Mucosa of rectum (tissue), 2 donors: ENCODE measurements around the gene HDAC11.

Source experiments
- H3K27ac ChIP-seq, 2 donors: one replicate each; pipeline ENCODE4 v1.7.0; 2013; ENCODE audit warnings: inconsistent platforms in 2 of 2, low read depth in 2 of 2, low read length in 2 of 2
- H3K27me3 ChIP-seq, 2 donors: one replicate each; pipeline ENCODE4 v1.7.0; 2013; ENCODE audit warnings: low read length in 2 of 2; ENCODE audit not compliant: control insufficient read depth in 2 of 2, insufficient read depth in 2 of 2
- H3K36me3 ChIP-seq, 2 donors: one replicate each; pipeline ENCODE4 v1.7.0; 2013; ENCODE audit warnings: low read length in 2 of 2; ENCODE audit not compliant: control insufficient read depth in 2 of 2, insufficient read depth in 2 of 2
- H3K4me1 ChIP-seq, 2 donors: one replicate each; pipeline ENCODE4 v1.7.0; 2013; ENCODE audit warnings: low read length in 2 of 2, mild to moderate bottlenecking in 1 of 2; ENCODE audit not compliant: control insufficient read depth in 2 of 2, insufficient read depth in 2 of 2
- H3K4me3 ChIP-seq, 2 donors: one replicate each; pipeline ENCODE4 v1.7.0; 2013; ENCODE audit warnings: low read length in 2 of 2
- H3K9ac ChIP-seq, 2 donors: one replicate each; pipeline ENCODE4 v1.7.0; 2013; ENCODE audit warnings: low read length in 2 of 2, low read depth in 1 of 2, mild to moderate bottlenecking in 1 of 2
- H3K9me3 ChIP-seq, 2 donors: one replicate each; pipeline ENCODE4 v1.7.0; 2013; ENCODE audit warnings: low read length in 2 of 2; ENCODE audit not compliant: control insufficient read depth in 2 of 2
- donor health status: healthy.
- donor health status: Normal muscosa, but diverticular disease.

Gene HDAC11

DNA sequence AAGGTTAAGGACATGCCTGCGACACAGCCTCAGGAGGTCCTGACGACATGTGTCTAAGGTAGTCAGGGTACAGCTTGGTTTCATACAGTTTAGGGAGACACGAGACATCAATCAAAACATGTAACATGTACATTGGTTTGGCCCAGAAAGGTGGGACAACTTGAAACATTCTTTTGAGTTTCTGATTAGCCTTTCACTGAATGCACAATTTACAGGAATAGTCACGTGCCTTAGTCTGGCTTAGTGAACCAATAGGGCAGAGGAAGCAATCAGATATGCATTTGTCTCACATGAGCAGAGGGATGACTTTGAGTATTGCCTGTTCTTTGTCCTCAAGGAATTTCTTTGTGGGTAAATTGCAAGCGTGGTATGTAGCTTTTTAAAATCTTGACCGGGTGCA, 24.5 kb upstream of the HDAC11 start:
- Histone ChIP-seq H3K4me3 (no peak overlapping the region), H3K36me3 (no peaks in the 10 kb centered on the region), H3K27me3 (no peaks in the 10 kb centered on the region), H3K4me1 (peaks cover 7 to 10% of the 10 kb centered on the region in 2 donors), H3K9ac (no peak overlapping the region), H3K27ac (no peak overlapping the region), H3K9me3 (no peaks in the 10 kb centered on the region)

DNA sequence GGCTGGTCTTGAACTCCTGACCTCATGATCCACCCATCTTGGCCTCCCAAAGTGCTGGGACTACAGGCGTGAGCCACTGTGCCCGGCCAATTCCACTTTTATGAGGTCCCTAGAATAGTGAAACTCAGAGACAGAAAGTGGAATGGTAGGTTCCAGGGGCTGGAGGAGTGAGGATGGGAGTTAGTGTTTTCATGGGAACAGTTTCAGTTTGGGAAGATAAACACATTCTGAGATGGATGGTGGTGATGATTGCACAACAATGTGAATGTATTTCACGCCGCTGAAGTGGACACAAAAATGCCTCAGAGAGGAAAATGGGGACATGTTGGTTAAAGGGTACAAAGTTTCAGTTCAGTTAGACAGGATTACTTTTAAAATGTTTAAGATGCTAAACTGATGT, 22.5 kb upstream of the HDAC11 start:
- H3K4me3 ChIP-seq = no peak overlapping the region
- H3K4me1 ChIP-seq = peaks cover under 1% of the 10 kb centered on the region in 2 donors
- H3K27me3 ChIP-seq = no peaks in the 10 kb centered on the region
- H3K9me3 ChIP-seq = no peaks in the 10 kb centered on the region
- H3K36me3 ChIP-seq = no peaks in the 10 kb centered on the region
- H3K9ac ChIP-seq = no peak overlapping the region
- no peak overlapping the region for H3K27ac ChIP-seq

DNA sequence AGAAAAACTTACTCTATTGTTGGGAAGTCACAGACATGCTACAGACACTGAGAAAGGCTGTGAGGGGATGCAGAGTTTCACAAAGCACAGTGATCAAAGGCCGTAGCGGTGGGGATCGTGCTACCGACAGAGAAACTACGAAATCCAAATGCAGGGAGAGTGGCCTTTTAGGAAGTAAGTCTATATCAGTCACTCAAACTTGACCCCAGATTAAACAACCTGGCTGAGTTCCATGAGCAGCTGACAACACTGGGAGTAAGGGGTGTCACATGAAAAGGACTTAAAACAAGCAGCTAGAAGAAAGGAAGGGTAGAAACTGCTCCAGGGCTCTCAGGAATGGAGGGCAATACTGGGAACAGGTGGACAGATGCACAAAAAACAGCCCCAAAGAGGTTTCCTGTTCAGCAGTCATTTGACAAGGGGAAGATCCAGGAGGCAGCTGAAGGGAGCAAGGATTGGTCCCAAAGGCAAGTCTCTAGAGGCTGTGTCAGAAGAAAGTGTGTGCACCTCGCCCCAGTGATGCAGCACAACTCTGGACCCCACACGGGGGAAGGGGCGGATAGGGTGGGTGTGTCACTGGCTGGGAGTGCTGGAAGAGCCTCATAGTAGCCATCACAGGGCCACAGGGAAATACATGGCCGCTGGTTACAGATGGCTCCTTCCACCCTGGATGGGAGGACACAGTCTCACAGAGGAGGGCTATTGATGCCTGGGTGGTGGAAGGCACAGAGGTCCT, 20.3 kb upstream of the HDAC11 start:
- H3K4me1 ChIP-seq = no peaks in the 10 kb centered on the region
- H3K9ac ChIP-seq = no peak overlapping the region
- H3K27ac ChIP-seq = no peak overlapping the region
- H3K36me3 ChIP-seq = no peaks in the 10 kb centered on the region
- peaks cover 0 to 4% of the 10 kb centered on the region in 2 donors for H3K27me3 ChIP-seq
- H3K4me3 ChIP-seq = no peak overlapping the region
- no peaks in the 10 kb centered on the region for H3K9me3 ChIP-seq

DNA sequence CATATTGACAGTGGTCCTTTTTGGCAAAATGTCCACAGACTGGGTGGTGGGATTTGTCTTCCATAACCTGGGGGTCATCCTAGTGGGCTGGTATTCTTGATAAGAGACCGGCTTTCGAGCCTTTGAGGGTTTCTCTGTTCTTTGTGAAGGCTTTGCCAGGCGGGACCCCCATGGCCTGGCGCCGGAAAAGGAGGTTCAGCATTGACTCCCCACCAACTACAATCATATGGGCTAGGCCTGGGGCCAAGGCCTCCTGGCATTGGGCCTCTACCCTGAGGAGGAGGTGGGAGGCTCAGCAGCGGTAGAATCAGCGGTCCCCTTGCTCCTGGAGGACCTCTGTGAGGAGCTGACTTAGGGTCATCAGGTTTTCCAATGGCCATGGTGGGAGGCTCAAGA, 19.8 kb upstream of the HDAC11 start:
- Histone ChIP-seq H3K36me3 (no peaks in the 10 kb centered on the region), H3K9me3 (no peaks in the 10 kb centered on the region), H3K27ac (no peak overlapping the region), H3K4me1 (no peaks in the 10 kb centered on the region), H3K9ac (no peak overlapping the region), H3K4me3 (no peak overlapping the region), H3K27me3 (peaks cover 0 to 4% of the 10 kb centered on the region in 2 donors)

DNA sequence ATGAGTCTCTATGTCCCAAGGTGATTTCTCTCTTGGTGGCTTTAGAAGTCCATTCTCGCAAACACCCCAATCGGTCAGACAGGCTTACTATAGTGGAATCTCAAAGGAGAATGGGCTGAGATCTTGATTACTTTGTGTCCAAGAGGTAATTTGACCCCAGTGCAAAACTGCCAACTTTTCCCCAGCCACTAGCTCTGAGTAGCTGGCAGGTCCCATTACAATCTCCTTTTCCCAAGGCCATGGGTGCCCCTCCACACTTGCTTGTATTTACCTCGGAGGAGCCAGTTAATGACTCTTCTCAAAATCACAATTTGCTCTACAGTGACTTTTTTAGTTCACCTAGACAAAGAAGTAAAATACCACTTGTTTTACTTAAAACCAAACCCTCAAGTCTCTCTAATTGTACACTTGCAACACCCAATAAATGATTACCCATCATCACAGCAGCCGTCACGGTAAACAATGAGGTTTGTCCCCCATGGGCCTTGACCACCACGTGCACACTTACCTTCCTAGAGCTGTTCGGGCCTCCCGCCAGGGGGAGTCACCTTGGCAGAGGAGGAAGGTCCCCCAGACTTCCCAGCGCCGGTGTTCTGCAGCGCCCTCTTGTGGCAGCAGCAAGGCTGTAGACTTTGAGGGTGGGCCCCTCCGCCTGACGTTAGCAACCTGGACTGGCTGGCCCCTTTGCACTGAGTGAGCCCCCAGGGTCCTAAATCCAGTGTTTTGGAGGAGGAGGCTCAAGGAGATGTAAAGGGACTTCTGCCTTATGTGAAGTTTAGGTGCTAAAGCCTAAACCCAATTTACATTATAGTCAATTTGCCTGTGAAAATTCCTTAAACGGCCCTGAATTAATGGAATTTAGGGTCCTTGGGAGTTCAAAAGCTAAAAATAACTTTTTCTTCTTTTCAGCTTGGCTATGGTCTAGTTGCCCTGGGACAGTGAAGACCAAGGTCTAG, 18.7 kb upstream of the HDAC11 start:
- Histone ChIP-seq H3K27me3 (peaks cover 0 to 4% of the 10 kb centered on the region in 2 donors), H3K4me3 (no peak overlapping the region), H3K9ac (no peak overlapping the region), H3K9me3 (no peaks in the 10 kb centered on the region), H3K36me3 (no peaks in the 10 kb centered on the region), H3K4me1 (no peaks in the 10 kb centered on the region), H3K27ac (no peak overlapping the region)

DNA sequence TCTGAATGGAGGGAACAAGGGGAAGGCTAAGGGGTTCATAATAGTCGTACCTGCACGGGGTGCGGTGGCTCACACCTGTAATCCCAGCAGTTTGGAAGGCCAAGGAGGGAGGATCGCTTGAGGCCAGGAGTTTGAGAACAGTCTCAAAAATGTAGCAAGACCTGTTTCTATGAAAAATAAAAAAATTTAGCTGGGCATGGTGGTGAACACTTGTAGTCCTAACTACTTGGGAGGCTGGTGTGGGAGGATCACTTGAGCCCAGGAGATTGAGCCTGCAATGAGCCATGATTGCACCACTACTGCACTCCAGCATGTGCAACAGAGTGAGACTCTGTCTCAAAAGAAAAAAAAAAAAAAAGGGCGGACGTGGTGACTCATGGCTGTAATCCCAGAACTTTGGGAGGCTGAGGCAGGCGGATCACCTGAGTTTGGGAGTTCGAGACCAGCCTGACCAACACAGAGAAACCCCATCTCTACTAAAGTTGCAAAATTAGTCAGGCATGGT, 17.9 kb upstream of the HDAC11 start:
- Histone ChIP-seq H3K4me1 (no peaks in the 10 kb centered on the region), H3K9me3 (no peaks in the 10 kb centered on the region), H3K4me3 (no peak overlapping the region), H3K9ac (no peak overlapping the region), H3K27ac (no peak overlapping the region), H3K36me3 (no peaks in the 10 kb centered on the region), H3K27me3 (peaks cover 0 to 4% of the 10 kb centered on the region in 2 donors)

DNA sequence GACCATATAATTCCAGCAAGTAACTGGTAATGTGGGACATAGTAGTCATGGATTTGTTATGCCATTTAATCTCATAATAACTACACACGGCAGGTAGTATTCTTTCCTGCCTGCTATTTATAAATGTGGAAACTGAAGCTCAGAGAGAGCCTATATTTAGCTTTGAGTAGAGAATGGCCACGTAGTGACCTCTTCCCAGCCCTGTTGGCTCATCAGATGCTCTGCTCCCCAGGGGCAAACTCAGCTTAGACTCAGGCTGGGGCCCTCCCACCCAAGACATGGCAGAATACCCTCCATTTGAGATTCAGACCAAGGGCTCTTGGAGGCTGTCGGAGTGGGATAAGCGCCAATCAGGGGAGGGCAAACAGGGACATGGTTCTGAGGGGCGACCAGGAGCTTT, 17.3 kb upstream of the HDAC11 start:
- Histone ChIP-seq H3K27ac (no peak overlapping the region), H3K4me1 (no peaks in the 10 kb centered on the region), H3K27me3 (peaks cover 0 to 4% of the 10 kb centered on the region in 2 donors), H3K36me3 (no peaks in the 10 kb centered on the region), H3K9ac (no peak overlapping the region), H3K9me3 (no peaks in the 10 kb centered on the region), H3K4me3 (no peak overlapping the region)

DNA sequence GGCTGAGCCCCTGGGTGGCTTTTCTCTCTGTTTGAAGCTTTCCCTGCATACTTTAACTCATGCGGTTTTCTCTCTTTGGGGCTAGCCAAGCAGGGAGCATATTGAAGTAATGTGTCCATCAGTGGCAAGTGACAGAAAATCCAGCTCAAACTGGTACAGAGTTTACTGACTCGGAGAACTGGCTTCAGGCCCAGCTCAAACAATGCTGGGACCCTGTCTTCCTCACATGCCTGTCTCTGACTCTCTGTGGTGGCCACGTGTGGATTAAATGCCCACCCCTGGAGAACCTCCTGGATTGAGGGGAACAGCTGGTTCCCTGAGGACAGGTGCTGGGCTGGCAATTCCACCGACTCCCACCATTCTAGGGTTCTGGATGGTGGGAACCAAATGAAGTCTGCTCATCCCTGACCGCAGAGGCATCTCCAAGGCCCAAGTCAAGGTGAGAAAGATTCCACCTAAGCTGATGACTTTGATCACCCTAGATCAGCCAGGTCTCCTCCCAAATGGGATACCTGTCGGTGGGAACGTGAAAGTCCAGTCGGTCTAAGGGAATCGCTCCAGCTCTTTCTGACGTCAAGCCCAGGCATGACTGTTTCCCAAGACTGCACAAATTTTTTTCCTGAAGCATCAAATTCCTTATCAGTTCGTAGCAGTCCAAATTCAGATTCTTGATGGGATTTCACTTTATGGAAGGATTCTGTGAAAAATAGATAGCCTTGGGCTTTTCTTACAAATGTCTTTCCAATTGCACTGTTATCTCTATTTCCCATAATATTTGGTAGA, 16.3 kb upstream of the HDAC11 start:
- Histone ChIP-seq H3K27ac (no peak overlapping the region), H3K36me3 (no peaks in the 10 kb centered on the region), H3K9me3 (no peaks in the 10 kb centered on the region), H3K4me3 (no peak overlapping the region), H3K27me3 (peaks cover 0 to 4% of the 10 kb centered on the region in 2 donors), H3K4me1 (no peaks in the 10 kb centered on the region), H3K9ac (no peak overlapping the region)

DNA sequence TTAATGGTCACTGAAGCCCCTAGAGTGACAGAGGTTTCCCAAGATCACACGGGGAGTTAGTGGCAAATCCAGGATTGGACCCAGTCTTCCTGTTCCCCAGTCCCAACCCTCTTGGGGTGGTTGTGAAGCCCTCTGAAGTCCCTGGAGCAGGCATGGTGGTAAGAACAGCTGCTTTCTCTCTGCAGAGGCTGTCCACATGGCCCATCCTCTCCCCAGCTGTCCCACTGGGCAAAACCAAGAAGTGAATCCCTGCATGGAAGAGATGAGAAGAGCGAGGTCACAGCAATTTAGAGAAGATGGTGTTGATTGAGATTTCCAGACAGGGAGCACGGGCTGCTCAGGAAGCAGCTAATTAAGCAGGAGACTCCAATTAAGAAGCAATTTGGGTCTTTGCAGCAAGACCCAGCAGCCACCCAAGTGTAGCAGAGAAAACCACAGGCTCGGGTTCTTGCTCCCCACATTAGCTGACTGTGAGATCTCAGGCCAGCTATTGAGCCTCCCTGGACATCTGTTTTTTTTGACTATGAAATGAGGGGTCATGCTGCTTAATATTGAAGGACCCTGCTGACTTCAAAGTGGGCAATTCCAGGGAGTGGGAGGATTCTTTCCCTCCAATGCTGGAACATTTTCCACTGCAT, 14.8 kb upstream of the HDAC11 start:
- Histone ChIP-seq H3K27ac (no peak overlapping the region), H3K4me3 (no peak overlapping the region), H3K9me3 (no peaks in the 10 kb centered on the region), H3K4me1 (no peaks in the 10 kb centered on the region), H3K27me3 (peaks cover 0 to 4% of the 10 kb centered on the region in 2 donors), H3K36me3 (no peaks in the 10 kb centered on the region), H3K9ac (no peak overlapping the region)
